ENCODE measurements around the gene GABRG3. TPM values are rescaled to one million over a fixed set of nuclear protein-coding genes. Genes with fewer than 3 reads are reported as not detected.

Gene GABRG3
- total RNA-seq, 1 donor from 2014 or later, result not detected

GRCh38 chr15:27249046-27249759 is 278.2 kb downstream of the GABRG3 start:
- no peak for TF ChIP-seq POLR2AphosphoS5 (IDR thresholded peaks at IDR 0.05; ENCODE audit: insufficient read depth in 1 of 2, low read depth in 1 of 2)
- TF ChIP-seq, protein P1, sequence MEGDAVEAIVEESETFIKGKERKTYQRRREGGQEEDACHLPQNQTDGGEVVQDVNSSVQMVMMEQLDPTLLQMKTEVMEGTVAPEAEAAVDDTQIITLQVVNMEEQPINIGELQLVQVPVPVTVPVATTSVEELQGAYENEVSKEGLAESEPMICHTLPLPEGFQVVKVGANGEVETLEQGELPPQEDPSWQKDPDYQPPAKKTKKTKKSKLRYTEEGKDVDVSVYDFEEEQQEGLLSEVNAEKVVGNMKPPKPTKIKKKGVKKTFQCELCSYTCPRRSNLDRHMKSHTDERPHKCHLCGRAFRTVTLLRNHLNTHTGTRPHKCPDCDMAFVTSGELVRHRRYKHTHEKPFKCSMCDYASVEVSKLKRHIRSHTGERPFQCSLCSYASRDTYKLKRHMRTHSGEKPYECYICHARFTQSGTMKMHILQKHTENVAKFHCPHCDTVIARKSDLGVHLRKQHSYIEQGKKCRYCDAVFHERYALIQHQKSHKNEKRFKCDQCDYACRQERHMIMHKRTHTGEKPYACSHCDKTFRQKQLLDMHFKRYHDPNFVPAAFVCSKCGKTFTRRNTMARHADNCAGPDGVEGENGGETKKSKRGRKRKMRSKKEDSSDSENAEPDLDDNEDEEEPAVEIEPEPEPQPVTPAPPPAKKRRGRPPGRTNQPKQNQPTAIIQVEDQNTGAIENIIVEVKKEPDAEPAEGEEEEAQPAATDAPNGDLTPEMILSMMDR (IDR thresholded peaks at IDR 0.05), result no peak
- no peak for TF ChIP-seq POLR2A (IDR thresholded peaks at IDR 0.05)
- intact Hi-C loops (cut with DNase I), result no loop called here
- Histone ChIP-seq H3K27me3 (no peaks in the 10 kb centered on the region), H3K4me1 (no peaks in the 10 kb centered on the region), H3K27ac (no peak overlapping the region), H3K36me3 (no peaks in the 10 kb centered on the region), H3K9me3 (no peaks in the 10 kb centered on the region), H3K4me3 (no peak overlapping the region)
- DNase-seq (ENCODE audit: extremely low spot score in 2 of 2), result no peak

GRCh38 chr15:27249760-27250109 is 278.8 kb downstream of the GABRG3 start:
- no peaks in the 10 kb centered on the region for H3K4me1 ChIP-seq
- intact Hi-C loops (cut with DNase I), result no loop called here
- no peaks in the 10 kb centered on the region for H3K27me3 ChIP-seq
- no peak for DNase-seq (ENCODE audit: extremely low spot score in 2 of 2)
- H3K36me3 ChIP-seq, result no peaks in the 10 kb centered on the region
- no peak overlapping the region for H3K4me3 ChIP-seq
- H3K9me3 ChIP-seq, result no peaks in the 10 kb centered on the region
- no peak overlapping the region for H3K27ac ChIP-seq
- TF ChIP-seq POLR2AphosphoS5 (IDR thresholded peaks at IDR 0.05; ENCODE audit: insufficient read depth in 1 of 2, low read depth in 1 of 2), result no peak
- TF ChIP-seq, protein P1 (IDR thresholded peaks at IDR 0.05), result no peak
- no peak for TF ChIP-seq POLR2A (IDR thresholded peaks at IDR 0.05)

GRCh38 chr15:27250223-27250622 is 279.2 kb downstream of the GABRG3 start:
- intact Hi-C loops (cut with DNase I), result no loop called here
- DNase-seq (ENCODE audit: extremely low spot score in 2 of 2), result no peak
- no peak overlapping the region for H3K4me3 ChIP-seq
- no peak overlapping the region for H3K27ac ChIP-seq
- no peaks in the 10 kb centered on the region for H3K9me3 ChIP-seq
- no peaks in the 10 kb centered on the region for H3K4me1 ChIP-seq
- H3K36me3 ChIP-seq, result no peaks in the 10 kb centered on the region
- H3K27me3 ChIP-seq, result no peaks in the 10 kb centered on the region
- TF ChIP-seq, protein P1 (IDR thresholded peaks at IDR 0.05), result no peak
- TF ChIP-seq POLR2AphosphoS5 (IDR thresholded peaks at IDR 0.05; ENCODE audit: insufficient read depth in 1 of 2, low read depth in 1 of 2), result no peak
- no peak for TF ChIP-seq POLR2A (IDR thresholded peaks at IDR 0.05)

GRCh38 chr15:27254055-27254454 is 283.1 kb downstream of the GABRG3 start:
- Histone ChIP-seq H3K36me3 (no peaks in the 10 kb centered on the region), H3K9me3 (no peaks in the 10 kb centered on the region), H3K27ac (no peak overlapping the region), H3K4me3 (no peak overlapping the region), H3K4me1 (no peaks in the 10 kb centered on the region), H3K27me3 (no peaks in the 10 kb centered on the region)
- DNase-seq (ENCODE audit: extremely low spot score in 2 of 2), result no peak
- TF ChIP-seq, protein P1 (IDR thresholded peaks at IDR 0.05), result no peak
- TF ChIP-seq POLR2AphosphoS5 (IDR thresholded peaks at IDR 0.05; ENCODE audit: insufficient read depth in 1 of 2, low read depth in 1 of 2), result no peak
- TF ChIP-seq POLR2A (IDR thresholded peaks at IDR 0.05), result no peak
- intact Hi-C loops (cut with DNase I), result no loop called here

GRCh38 chr15:27254801-27255200 is 283.8 kb downstream of the GABRG3 start:
- DNase-seq (ENCODE audit: extremely low spot score in 2 of 2), result no peak
- TF ChIP-seq, protein P1 (IDR thresholded peaks at IDR 0.05), result no peak
- Histone ChIP-seq H3K27ac (no peak overlapping the region), H3K4me3 (no peak overlapping the region), H3K9me3 (no peaks in the 10 kb centered on the region), H3K4me1 (no peaks in the 10 kb centered on the region), H3K36me3 (no peaks in the 10 kb centered on the region), H3K27me3 (no peaks in the 10 kb centered on the region)
- intact Hi-C loops (cut with DNase I), result no loop called here

Measured in vagina (tissue), 2 donors.